Measurements from ENCODE around the gene MSI2.

The MSI2 gene

DNA sequence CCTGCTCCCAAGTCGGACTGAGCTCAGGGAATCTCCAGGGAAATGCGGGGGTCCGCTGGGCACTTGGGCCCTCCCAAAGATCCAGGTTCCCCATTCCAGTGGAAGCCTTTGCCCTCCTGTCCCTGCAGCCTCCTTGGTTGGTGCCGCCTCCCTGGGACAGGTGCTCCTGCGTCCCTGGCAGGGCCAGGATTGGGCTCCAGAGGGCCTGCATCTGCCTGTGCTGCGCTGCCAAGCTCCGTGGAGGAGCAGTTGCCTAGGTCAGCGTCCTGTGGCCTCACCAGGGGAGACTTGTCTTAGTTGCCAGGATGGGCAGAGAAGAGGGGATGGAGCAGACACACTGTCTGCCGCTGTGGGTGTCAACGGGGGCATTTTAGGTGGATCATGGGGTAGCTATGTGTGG lies 67.1 kb downstream of the MSI2 start:
- DNase-seq, result no peak

DNA sequence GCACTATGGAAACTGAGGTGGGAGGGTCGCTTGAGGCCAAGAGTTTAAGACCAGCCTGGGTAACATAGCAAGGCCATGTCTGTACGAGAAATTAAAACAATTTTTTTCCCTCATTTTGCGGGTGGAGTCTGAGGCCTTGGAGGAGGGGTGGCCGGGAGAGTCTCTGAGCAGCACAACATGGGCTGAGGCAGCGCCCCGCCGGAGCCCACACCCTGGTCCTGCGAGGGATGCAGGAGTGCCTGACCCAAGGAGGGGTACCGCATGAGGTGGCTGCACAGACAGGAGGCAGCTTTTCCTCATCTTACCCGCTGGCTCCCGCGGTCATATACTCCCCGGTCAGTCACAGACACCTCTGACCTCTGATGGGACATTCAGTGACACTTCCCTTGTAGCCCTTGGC lies 67.7 kb downstream of the MSI2 start:
- no peak for DNase-seq

DNA sequence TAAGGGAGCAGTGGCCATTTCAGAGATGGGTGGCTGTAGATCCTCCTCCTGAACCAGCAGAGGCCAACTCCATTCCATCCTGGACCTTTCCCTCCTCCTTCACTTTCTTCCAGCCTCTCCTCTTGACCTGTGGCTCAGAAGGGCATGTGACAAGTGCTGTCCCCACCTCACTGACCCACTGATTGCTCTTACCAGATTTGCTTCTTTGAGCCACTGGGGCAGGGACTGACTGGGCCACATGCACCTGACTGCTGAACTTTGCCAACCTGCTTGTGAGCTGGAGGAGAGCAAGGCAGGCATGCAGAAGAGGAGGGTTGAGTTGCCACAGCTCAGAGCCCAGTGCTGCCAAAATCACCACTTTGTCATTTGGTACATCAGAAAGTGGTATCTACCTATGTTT lies 68.3 kb downstream of the MSI2 start:
- no peak for DNase-seq

DNA sequence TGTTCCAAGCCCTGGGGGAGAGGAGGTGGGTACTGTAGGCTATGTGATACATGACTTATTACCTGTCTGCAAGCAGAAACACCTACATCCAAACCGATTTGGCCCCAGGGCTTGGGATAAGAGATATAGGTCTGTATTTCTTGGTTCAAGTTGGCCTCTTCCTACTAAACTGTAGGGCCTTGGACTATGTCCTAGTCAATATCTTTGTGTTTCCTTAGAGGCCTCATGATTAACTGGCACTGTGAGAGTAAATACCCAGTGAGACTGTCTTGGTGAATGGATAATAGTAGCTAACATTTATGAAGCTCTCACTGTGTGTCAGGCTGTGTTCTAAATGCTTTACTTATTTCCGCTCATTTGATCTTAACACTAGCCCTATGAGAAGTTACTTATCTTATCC lies 70.0 kb downstream of the MSI2 start:
- no peak for DNase-seq

DNA sequence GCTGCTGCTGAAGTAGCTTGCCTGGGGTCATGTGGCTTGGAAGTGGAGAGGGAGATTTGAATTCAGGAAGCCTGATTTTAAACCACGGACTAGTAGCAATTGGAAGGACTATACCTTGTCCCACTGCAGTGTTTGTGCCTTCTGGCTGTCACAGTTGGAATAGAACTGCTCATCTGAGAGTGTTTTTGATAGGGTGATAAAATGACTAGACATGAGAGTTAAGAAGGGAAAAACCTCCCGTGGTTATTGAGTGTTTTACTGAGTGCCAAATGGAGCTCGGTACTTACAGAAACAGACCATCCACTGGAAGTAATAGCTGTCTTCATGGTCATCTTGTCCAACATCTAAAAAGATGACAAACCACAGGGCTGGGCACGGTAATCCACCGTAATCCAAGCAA lies 70.4 kb downstream of the MSI2 start:
- no peak for DNase-seq

DNA sequence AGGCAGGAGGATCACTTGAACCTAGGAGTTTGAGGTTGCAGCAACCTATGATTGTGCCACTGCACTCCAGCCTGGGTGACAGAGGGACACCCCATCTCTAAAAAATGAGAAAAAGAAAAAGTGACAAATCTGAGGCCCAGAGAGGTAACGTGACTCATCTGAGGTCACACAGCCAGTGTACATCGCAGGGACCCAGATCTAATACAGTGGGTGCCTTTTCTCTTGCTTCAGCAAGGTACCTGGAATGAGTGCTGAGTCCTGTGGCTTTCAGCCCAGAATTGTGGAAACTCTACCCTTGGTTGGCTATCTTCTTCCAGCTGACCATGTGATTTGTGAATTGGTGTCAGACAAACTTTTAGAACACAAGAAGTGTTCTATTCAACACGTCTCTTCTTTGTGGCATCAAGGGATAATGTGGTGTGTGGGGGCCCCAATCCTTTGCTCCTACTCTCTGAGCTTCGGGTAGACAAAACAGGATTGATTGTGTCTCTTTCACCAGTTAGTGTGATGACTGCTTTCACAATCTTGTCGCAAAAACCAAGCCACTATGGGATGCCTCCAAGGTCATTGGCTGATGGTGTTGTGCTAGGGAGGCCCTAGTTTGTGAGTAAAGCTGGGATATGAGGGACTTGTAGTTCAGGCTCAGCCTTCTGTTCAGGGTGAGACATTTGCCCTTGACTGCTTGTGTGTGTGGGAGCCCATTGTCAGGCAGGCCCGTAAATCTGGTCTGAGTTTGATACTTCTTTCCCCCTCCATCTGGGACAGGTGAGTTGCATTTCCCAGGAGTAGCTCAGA lies 71.0 kb downstream of the MSI2 start:
- no peak for DNase-seq

DNA sequence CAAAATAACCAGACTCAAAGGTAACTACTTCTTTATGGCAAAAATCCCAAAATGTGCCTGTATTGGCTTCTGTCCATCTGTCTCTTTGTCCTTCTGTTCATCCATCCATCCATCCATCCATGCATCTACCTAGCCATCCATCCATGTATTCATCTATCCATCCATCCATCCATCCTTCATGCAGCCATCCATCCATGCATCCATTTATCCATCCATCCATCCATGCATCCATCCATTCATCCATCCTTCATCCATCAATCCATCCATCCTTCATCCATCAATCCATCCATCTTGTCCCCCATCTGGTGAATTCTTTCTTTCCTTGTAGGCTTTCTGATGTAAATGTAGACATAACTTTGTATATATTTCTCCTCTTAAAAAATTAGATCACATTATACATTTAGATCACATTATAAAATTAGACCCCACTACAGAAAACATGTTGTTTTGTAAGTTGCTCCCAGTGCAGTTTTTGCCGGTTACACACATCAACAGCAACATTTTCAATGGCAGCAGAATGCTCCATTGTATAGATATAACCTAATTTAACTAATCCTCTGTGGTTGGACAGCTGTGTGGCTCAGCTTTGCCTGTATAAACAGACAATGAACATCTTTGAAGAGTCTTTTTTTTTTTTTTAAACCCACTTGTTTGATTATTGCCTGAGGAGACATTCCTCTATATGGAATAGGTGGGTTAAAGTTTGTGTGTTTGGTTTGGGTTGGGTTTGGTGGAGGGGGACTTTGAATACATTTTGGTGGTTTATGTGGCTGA lies 72.0 kb downstream of the MSI2 start:
- no peak for DNase-seq

DNA sequence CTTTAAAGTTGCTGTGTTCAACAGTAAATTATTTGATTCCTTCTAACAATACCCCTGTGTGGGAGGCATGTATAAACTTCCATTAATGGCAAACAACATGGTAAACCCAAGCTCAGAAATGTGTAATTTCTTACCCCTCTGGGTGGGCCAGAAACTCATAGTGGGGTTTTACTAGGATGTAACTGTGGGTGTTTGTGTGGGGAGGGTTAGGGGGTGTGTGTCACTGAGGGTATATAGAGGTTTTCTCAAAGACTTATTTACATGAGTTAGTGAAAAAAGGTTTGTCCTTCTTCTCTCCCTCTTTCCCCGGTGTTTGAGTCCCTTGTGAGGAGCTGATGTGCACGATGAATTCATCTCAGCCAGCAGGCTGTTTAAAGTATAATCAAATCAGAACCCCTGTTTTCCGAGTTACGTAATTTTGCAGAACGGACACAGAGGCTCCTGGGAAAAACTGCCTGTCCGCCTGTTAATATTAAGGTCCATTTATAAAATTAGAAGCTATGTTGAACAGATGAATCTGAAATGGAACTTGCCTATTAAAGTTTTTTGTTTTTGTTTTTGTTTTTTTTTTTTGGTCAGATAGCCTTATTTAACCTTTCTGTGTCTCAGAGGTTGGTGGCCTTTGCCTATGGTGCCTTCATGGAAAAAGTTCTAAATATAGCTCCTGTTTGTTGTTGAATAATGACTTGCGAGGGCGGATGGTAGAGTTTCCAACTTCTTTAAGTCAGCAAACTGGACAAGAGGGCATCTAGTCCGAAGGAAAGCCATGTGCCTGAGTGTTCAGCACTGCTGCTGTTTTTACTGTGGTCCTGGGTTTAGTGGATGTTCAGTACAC lies 73.3 kb downstream of the MSI2 start:
- no peak for DNase-seq

DNA sequence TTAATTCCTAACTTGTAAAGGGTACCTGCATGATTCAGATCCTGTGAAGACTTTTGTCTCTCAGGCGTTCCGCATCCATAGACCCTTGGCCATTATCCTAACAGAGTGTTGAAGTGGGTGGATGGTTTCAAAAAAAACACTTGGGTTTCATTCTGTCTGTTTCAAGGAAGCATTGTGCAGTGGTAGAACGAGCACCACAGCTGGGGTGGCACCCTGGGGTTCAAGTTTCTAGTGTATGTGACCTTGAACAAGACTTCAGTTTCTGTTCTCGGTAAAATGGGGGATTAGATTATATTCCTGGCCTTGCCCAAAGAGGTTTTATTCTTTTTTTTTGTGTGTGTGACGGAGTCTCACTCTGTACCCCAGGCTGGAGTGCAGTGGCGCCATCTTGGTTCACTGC lies 74.3 kb downstream of the MSI2 start:
- DNase-seq, result no peak

DNA sequence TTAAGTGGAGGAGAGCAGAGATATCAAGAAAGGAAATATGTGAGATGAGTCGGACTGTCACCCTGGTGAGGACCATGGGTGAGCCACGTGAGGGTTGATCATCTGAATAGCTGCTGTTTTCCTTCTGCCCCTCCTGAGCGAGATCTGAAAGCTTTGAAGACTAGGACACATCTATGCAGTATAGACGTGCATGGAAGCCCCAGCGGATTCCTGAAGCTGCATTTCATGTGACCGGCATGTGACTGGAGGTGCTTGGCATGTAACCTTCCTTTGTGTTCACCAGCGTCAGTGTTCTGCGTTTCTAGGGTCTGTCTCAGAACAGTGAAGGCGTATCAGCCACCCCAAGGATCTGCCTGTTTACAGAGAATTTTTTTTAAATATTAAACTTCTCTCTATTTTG lies 75.1 kb downstream of the MSI2 start:
- DNase-seq, result no peak

DNA sequence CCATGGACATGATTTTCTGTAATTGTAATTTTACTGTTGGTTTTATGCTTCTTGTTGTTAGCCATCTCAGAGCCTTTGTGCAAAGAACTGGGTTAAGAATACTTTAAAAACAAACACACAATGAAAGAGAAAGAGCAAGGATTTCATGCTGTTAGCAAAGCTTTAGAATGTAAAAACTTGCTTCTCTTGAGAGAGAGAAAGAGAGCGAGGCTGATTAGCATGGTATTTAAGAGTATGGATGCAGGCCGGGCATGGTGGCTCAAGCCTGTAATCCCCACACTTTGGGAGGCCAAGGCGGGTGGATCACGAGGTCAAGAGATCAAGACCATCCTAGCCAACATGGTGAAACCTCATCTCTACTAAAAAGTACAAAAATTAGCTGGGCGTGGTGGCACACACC lies 76.2 kb downstream of the MSI2 start:
- no peak for DNase-seq

DNA sequence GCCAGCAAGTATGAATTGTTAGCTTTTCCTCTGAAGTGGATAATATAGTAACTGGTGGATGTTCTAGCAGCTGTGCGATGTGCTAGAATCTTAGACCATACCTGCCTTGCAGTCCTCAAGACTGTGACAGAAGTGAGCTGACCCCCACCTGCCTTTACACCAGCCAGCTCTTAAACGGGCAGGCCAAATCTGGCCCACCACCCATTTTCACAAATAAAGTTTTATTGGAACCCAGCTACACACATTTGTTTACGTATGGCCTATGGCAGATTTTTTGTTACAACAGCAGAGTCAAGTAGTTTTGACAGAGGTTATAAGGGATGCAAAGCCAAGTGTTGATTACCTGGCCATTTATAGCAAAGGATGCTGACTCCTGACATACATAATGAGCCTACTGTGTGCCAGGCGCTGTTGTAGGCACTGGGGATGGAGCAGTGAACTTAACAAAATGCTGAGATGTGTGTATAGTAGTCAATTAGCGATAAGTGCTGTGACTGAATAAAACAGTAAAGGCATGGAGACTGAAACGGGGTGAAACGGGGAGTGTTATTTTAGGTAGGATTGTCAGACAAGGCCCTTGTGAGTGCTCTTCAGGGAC lies 79.0 kb downstream of the MSI2 start:
- no peak for DNase-seq

DNA sequence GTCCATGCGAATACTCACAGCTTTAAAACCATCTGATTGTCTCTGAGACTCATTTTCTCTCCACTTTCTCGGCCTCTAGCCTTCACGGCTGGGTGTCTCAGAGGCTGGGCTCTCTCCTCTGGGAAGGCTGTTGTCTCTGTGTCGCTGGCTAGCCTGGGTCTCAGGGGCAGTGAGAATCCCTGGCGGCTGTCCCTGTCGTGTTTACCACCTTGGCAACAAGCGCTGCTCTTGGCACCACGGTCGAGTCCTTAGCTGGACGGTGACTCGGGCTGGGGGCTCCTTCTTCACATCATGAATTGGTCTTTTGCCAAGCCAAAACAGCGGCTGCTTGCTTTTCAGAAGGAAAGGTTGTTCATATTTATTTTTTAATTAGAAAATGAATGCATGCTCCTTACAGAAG lies 81.1 kb downstream of the MSI2 start:
- DNase-seq, result no peak

DNA sequence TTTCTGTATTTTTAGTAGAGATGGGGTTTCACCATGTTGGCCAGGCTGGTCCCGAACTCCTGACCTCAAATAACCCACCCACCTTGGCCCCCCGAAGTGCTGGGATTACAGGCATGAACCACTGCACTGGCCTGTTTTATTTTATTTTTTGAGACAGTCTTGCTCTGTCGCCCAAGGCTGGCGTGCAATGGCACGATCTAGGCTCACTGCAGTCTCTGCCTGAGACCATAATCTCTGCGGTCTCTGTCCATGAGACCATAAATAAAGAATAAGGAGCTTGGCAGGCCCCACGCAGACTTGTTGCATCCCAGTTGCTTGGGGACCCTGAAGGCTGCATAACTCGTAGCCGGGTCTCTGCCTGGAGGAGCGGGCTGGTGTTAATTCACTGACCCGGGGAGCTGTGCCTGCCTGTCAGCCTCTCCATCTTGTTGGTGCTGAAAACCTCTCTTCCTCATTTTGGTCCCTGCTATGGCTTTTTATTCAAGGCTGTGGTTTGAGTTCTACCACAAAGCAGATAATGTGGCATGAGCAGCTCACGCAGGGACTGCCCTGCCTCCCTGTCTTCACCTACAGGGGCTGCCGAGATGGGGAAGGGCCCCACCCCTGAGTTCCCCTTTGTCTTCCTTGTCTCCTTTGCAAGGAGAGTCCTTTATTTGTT lies 82.1 kb downstream of the MSI2 start:
- no peak for DNase-seq

DNA sequence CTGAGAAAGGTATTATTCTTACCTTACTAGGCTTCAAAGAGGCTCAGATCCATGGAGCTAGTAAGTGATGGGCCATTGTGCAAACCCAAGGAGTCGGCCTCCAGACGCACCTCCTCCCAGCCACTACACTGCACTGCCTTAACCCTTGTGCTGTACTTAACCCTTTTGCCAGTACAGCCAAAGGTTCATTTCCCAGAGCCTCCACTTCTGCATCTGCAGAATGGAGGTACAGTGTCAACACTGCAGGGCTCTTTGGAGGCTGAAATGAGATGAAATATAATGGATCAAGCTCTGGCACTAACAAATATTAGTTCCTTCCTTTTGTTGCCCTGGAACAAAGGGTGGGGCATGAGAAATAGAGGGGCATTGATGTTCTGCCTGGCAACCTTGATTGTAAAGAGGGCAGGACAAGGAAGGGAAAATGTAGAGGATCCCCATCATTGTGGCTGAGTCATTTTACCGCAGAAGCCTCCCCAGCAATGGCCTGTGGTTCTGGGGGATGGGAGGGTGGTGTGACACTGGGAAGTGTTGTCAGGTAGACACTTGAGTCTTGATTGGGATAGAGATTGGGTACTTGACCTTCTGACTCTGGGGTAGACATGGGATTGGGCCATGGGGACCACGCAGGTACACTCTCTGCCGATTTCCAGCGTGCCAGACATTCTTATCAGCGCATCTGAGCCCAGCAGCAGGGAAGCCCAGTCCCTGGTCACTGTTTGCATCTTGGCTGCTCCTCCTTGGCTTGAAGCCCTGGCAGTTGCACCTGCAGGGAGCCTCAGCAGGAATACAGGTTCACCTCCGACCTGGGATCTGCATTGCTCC lies 84.0 kb downstream of the MSI2 start:
- no peak for DNase-seq

DNA sequence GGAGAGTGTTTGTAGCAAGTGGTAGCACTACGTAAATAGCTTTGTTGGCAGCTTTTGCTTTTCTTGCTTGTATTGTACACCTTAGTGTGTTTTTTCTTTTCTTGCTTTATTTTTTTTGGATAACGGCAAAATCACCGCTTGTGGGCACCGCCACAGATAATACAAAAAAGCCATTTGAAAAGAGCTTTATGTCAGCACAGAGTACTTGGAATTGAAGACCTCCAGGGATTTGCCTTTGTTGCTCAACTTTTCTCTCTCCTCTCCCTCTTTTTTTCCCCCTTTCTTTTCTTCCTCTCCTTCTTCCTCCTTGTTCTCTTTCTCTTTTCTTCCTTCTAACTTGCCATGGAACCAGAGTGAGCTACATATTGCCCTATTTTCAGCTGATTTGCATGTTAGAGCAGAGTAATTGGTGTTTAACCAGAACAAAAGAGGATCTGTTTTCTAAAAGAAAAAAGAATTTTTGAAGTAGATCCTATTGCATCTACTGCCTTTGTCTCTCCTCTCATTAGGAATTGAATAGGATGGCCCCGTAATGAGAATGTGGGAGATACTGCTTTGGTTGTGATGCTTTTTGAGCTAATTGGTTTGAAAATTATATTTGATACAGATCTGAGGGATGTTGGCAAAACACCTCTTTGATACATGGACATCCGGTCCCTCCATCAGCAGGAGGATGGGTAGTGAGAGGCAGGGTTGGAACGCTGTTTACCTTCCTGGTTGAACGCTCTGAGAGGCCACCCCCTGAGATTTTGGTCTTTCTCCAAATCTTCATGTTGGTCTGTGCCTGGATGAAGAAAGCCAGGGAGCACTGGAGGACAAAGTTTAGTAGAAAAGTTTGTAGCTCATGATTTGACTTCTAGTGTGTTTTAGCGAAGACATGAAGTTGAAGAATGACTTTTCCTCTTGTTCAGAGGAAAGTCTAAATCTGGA lies 85.6 kb downstream of the MSI2 start:
- DNase-seq, result peak; percentile 25

DNA sequence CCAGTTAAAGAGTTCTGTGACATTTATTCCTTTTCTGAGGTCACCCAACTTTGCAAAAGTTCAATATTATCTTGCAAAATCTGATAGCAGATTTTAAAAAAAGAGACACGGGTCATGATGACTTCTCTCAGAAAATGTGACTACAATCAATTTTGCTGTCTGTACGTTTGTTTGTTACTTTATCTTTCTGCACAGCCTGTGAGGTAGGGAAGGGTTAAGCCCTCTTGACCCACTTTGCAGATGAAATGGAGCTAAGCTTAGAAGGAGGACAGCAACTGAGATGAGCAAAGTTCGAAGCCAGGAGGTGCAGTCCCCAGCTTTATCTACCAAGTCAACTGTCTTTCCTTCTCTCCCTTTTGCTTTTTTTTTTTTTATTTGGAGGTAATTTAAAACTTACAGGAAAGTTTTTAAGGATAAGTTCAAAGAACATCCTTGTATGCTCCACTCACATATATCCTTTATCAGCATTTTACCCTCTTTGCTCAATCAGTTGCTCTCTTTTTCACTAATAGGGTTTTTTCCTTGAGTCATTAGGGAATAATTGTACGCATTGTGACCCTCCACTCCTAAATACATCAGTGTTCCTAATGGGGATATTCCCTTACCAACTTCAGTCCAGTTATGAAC lies 86.8 kb downstream of the MSI2 start:
- no peak for DNase-seq

DNA sequence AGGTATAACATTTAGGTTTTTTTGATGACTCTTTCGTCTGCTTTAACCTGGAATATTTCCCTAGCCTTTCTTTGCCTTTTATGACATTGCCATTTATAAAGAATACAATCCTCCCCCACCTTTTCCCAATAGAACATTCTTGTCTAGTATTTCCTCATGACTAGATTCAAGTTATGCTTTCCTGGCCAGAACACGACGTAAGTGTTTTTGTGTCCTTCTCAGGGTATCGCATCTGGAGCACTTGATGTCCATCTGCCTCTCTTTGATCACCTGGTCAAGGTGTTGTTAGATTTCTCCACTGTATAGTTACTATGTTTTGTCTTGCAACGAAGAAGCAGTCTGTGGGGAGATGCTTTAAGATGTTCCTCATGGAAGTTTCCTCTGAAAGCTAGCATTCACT lies 87.4 kb downstream of the MSI2 start:
- no peak for DNase-seq

DNA sequence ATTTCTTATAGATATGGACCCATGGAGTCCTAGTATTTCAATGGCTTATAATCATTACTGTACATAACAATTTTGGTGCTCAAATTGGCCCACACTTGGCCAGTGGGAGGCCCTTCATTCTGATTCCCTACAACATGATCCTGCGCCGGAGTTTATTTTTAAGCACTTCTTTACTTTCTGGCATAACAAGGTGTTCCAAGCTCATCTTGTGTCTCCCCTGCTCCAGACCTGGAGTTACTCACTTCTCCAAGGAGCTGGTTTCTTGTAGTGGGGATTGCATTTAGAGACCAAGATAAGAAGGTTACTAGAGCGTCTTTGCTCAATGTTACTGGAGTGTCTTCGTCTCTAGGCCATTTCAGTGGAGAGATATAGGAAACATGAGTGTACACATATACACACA lies 87.9 kb downstream of the MSI2 start:
- DNase-seq, result no peak

All from NCI-H345 (cell line).